ENCODE data around the gene ACOT4.
"Not testable (repeated sequence)": the region's sequence is repeated elsewhere in the genome, so short reads cannot be mapped to it uniquely, and the experiment has no call there.

The ACOT4 gene

DNA sequence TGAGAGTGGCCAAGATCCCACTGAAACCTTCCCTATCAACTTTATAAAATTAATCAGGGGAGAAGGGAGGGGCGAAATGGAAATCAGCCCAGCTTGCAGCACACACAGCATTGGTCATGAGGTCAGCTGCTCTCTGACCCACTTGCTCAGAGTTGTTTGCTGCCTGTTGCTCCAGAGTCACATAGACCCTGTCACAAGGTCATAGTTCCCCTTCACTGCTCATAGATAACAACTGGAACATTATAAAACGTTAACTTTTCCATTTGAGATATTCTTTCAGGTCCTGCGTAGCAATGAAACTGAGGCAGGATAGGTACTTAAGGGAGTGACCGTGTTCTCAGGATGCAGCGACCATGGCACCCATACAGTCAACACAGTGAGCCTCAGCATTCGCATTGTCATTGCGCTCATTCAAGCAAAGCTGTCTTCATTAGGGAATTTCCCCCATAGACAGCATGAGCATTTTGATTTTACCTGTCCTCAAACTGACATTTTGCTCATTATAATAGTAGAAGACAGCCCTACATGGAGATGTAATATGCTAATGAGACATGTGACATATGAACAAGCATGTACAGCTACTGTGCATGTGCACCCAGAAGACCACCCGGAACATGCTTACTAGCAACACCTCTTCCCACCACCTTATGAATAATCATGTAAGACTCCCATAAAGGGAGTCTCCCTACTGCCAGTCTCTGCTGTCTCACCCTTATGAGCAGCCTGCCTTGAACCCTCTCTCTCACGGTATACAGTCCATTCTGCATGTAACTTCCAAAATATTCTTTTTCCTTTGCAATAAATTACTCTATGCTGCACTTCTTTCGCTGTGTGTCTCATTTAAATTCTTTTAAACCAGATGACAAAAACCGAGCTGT lies 9.3 kb upstream of the ACOT4 start:
- not testable (repeated sequence) for DNase-seq (ENCODE audit: low spot score)

DNA sequence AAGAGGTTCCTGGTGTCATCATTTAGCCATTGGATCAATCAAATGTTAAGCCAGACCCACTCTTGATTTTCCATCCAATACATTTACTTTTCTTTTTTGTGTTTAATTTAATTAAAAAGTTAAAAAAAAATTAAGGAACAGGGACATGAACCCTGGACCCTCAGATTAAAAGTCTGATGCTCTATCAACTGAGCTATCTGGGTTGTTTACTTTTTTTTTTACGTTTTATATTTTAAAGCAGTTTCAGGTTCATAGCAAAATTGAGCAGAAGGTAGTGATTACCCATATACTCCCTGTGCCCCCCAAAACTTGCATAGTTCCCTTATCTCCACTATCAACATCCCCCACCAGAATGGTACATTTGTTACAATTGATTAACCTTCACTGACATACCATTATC lies 3.0 kb upstream of the ACOT4 start:
- DNase-seq (ENCODE audit: low spot score): no peak

GRCh38 chr14:73589116-73589515 lies 2.6 kb upstream of the ACOT4 start:
- no peak for DNase-seq (ENCODE audit: low spot score)

- not testable (repeated sequence) for DNase-seq (ENCODE audit: low spot score)
Measured at GRCh38 chr14:73590673-73591004, 1.0 kb upstream of the ACOT4 start.

DNA sequence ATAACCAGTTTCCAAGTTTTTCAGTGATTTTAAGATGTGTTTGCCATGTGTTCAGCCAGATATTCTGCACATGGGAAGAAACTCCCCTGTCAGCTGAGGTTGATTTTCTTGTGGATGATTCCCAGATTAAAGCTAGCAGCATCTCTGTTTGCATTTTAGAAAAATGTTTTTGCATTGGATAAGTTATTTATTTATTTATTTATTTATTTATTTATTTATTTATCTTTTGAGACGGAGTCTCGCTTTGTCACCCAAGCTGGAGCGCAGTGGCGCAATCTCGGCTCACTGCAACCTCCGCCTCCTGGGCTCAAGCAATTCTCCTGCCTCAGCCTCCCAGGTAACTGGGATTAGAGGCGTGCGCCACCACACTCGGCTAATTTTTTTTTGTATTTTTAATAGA lies 2.8 kb downstream of the ACOT4 start:
- DNase-seq (ENCODE audit: low spot score): no peak

DNA sequence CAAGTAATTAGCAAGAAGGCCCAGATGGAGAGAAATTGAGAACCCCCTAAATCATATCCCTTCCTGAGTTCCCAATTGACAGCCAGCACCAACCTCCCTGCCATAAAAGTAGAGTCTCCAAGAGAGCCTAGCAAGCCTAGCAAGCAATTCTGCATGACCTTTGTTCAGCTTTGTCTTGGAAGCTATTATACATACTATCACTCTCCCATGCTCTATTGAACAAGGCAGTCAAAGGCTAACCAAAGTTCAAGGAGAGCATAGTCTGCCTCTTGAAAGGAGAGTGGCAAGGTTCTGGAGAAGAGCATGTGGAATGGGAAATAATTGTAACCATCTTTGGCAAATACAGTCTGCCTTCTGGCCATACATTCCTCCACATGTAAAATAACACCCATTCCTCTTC lies 7.8 kb downstream of the ACOT4 start:
- DNase-seq (ENCODE audit: low spot score): no peak

DNA sequence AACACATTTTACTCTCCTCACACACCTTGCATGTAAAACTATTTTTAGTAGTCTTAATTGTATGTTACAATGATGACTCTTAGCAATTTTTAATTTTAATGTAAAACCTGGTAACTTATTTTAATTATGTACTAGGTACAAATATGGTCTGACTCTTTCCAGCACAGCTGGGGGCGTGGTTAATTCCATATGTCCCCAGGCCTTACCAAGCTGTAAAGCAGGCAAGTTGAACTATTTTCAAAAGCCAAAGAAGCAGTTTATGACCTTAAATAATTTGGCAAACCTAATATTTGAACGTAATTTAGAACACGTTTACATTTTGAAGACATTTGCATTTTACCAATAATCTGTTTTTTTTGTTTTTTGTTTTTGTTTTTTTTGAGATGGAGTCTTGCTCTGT lies 11.3 kb downstream of the ACOT4 start:
- no peak for DNase-seq (ENCODE audit: low spot score)

DNA sequence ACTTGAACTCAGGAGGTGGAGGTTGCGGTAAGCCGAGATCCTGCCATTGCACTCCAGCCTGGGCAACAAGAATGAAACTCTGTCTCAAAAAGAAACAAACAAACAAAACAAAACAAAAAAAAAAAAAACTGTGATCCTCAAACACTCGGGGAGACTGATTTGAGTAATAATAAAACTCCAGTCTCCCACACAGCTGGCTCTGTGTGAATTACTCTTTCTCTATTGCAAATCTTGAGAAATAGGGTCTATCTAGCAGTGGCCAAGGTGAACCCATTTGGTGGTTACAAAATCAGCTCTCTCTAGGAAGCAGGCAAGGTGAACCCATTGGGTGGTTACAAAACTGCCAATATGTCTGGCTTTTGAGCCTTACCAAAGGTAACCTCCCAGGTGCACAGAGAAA lies 14.6 kb downstream of the ACOT4 start:
- DNase-seq (ENCODE audit: low spot score): no peak

GRCh38 chr14:73607241-73607640 lies 15.6 kb downstream of the ACOT4 start:
- no peak for DNase-seq (ENCODE audit: low spot score)

DNA sequence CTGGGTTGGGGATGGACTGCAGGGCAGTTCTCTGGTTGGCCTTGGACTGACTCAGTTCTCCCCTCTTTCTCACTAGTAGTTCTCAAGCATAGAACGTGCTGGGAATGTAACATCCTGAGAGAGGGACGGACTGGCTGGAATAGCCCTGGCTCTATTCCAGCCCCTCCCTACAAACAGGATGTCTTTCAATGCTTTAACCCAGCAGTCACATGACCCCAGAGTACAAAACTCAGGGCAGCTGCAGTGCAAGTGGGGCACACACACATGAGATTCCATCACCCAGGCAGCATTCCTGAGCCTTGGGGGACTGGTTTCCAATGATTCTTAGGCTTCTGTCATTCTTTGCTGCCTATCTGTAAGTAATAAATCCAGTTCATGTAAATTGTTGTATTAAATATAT lies 19.0 kb downstream of the ACOT4 start:
- DNase-seq (ENCODE audit: low spot score): no peak

DNA sequence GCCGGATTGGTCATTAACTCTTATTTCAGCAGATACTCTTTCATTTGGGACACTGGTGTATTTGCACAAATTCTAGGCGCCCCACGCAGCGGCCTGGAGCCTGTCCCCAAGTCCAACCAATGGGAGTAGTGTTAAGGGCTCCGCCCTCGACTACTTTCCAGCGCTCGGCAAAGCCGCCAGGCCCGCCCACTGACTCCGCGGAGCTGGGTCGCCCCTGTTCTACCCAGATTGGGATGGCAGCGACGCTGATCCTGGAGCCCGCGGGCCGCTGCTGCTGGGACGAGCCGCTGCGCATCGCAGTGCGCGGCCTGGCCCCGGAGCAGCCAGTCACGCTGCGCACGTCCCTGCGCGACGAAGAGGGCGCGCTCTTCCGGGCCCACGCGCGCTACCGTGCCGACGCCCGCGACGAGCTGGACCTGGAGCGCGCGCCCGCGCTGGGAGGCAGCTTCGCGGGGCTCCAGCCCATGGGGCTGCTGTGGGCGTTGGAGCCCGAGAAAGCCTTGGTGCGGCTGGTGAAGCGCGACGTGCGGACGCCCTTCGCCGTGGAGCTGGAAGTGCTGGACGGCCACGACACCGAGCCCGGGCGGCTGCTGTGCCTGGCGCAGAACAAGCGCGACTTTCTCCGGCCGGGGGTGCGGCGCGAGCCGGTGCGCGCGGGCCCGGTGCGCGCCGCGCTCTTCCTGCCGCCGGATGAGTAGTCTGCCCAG lies 20.8 kb downstream of the ACOT4 start, which contains the start of gene ACOT6:
Gene ACOT6, plus strand, starts transcription at position 179 of the 707 bp plus-strand sequence. Its CDS starts 55 bp downstream, at position 234.
- peak; percentile 77 for DNase-seq (ENCODE audit: low spot score)

- DNase-seq (ENCODE audit: low spot score): peak; percentile 42
Measured at GRCh38 chr14:73613046-73613383, 21.3 kb downstream of the ACOT4 start.

DNA sequence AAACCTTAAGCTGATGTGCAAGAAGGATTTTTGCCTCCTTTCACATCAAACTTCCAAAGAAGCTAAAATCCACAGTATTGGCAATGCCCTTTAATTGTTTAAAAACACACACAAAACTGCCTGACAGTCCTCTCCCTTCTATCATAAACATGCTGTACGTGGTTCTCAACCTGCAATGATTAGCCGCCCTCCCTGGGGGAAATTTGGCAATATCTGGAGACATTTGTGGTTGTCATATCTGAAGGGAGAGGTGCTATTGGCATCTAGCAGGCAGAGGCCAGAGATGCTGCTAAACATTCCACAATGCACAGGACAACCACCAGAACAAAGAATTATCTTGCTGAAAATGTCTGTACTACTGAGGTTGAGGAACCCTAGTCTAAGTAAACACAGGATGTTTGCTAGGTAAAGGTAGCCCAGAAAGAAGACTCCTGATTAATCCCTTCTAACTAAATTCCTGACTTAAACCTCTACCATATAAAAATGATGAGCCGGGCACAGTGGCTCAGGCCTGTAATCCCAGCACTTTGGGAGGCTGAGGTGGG lies 21.8 kb downstream of the ACOT4 start:
- DNase-seq (ENCODE audit: low spot score): no peak

DNA sequence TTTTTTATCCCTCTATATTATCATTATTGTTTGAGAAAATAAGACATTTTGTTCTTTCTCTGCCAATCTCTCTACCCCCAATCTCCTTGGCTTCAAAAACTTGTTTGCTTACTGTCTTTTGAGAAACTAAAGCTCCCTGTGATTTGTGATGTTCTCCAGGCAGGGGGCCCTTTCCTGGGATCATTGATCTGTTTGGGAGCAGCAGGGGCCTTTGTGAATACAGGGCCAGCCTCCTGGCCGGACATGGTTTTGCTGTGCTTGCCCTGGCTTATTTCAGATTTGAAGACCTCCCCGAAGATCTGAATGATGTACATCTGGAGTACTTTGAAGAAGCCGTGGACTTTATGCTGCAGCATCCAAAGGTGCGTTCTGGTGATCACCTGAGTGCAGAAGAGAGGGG lies 25.2 kb downstream of the ACOT4 start:
- DNase-seq (ENCODE audit: low spot score): no peak

GRCh38 chr14:73619524-73619923 lies 27.9 kb downstream of the ACOT4 start:
- DNase-seq (ENCODE audit: low spot score): no peak

- no peak for DNase-seq (ENCODE audit: low spot score)
Measured at GRCh38 chr14:73620268-73620667, 28.6 kb downstream of the ACOT4 start.

DNA sequence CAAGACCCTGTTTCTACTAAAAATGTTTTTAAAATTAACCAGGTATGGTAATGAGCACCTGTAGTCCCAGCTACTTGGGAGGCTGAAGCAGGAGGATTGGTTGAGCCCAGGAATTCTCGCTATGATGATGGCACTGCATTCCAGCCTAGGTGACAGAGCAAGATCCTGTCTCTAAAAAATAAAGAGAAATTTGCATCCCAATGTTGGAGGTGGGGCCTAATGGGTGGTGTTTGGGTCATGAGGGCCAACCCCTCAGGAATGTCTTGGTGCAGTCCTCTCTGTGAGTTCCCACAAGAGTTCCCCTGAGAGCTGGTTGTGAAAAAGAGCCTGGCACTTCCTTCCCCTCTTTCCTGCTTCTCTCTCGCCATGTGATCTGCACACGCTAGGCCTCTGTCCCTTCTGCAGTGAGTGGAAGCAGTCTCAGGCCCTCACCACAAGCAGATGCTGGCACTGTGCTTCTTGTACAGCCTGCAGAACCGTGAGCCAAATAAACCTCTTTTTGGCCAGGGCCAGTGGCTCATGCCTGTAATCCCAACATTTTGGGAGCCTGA lies 31.9 kb downstream of the ACOT4 start:
- no peak for DNase-seq (ENCODE audit: low spot score)

DNA sequence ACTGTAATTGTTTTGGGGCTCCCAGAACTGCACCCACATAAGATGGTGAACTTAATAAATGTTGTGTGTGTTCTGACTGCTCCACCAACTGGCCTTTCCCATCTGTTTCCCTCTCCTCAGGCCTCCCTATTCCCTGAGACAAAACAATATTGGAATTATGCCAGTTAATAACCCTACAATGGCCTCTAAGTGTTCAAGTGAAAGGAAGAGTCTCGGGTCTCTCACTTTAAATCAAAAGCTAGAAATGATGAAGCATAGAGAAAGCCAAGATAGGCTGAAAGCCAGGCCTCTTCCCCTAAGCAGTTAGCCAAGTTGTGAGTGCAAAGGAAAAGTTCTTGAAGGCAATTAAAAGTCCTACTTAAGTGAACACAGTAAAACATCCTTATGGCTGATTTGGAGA lies 34.0 kb downstream of the ACOT4 start:
- DNase-seq (ENCODE audit: low spot score): no peak

DNA sequence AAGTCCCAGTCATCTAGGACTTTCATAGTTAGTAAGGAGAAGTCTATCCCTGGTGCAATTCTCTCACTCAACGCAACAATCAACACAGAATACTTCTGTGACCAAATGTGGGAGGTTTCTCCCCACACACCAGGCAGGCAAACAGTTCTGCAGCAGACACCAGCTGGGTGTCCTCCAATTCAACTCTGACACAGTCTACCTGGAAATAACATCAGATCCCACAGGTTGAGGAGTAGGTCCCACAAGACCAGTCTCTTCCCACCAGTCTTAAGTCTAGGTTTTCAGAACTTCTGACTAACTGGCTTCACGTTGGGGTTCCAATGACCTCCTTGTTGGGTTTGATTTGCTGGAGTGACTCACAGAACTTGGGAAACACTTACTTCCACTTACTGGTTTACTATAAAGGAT lies 35.5 kb downstream of the ACOT4 start:
- DNase-seq (ENCODE audit: low spot score): no peak

GRCh38 chr14:73630009-73630780 lies 38.5 kb downstream of the ACOT4 start:
- no peak for DNase-seq (ENCODE audit: low spot score)

DNA sequence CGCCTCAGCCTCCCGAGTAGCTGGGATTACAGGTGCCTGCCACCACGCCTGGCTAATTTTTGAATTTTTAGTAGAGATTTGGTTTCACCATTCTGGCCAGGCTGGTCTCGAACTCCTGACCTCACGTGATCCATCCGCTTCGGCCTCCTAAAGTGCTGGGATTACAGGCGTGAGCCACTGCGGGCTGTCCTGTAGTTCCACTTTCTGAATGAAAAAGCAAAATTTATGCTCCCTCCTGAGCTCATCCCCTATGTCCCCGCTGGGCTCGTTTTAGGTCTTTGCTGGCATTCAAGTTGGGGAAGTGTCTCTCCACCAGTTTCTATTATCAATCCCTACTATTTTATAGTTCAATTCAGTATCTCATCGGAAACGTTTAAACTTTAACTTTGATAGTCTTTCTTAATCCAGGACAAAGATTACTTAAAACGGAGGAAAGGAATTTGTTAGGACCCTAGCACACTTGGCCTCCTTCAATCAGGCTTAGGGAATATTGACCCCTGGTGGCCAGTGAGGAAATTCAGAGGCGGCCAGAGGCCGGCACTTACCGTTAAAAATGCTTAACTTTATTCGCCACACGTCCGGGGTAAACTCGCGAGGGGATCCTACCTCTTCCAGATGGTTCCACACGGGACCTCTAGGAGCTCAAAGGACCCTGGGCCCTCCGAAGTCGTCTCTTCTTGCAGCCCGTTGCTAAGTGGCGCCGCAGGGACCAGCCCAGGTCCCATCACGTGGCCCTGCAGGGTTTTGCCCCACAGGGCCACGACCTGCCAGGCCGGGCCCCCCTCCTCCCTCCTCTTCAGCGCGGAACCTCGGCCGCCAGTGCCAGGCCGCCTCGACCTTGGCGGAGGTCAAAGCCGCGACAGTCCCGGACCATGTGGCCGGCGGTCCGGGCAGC lies 41.7 kb downstream of the ACOT4 start:
- peak; percentile 85 for DNase-seq (ENCODE audit: low spot score)

All from cerebellar cortex (tissue), 1 donor.